Stimulated activated CD4-positive, alpha-beta T cell treated with anti-CD3 and anti-CD28 coated beads, Interleukin-12 subunit alpha, Interleukin-12 subunit beta, amount 100 ng/mL, for 4 hours (primary cell): ENCODE results near the gene SYT2.
"Not testable (repeated sequence)": the region's sequence is repeated elsewhere in the genome, so short reads cannot be mapped to it uniquely, and the experiment has no call there.

Source experiments
- DNase-seq: peaks from one replicate; pipeline ENCODE4 v3.0.0-alpha.2; 2020

SYT2 gene

GRCh38 chr1:202638701-202639305 lies 71.5 kb downstream of the SYT2 start:
- not testable (repeated sequence) for DNase-seq

- no peak for DNase-seq
Observed at GRCh38 chr1:202638019-202638700, 72.1 kb downstream of the SYT2 start.

GRCh38 chr1:202637321-202638018 lies 72.8 kb downstream of the SYT2 start:
- DNase-seq = not testable (repeated sequence)

GRCh38 chr1:202636171-202636570 lies 74.1 kb downstream of the SYT2 start:
- DNase-seq = not testable (repeated sequence)

DNA sequence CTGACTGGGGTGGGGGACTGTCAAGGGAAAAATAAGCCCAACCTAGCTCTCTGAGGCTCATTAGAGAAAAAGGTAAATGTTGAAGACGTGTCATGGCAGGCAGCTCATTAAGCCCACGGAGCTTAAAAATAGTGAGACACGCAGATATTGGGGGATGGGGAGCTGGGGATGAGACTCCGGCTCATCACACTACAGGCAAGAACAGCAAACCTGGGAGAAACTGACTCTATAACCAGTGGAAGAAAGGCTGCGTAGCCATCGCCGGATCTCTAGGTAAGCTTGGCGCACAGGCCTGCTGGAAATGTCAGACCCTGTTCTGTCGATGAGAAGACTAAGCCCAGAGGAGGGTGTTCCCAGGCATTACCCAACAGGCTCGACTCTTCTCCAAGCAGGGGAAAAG lies 78.0 kb downstream of the SYT2 start:
- no peak for DNase-seq

- DNase-seq = no peak
Observed at GRCh38 chr1:202631076-202631923, 79.0 kb downstream of the SYT2 start.

DNA sequence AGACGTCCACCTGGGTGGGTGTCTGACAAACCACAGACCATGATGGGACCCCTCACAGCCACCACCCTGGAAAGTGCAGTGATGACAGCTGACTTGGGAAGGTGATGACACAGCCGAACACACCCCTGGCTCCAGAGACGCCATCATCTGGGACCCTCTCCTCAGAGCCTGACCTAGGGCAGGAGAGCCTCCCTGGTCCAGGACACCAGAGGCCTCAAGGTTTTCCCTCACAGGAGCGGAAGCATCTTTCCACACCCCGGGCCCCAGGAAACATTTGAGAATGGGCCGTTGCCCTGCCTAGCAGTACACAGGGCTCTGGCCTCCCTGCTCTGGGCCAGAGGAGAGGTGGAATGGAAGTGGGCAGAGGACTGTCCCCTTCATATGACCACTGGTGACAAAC lies 79.7 kb downstream of the SYT2 start:
- DNase-seq = no peak

DNA sequence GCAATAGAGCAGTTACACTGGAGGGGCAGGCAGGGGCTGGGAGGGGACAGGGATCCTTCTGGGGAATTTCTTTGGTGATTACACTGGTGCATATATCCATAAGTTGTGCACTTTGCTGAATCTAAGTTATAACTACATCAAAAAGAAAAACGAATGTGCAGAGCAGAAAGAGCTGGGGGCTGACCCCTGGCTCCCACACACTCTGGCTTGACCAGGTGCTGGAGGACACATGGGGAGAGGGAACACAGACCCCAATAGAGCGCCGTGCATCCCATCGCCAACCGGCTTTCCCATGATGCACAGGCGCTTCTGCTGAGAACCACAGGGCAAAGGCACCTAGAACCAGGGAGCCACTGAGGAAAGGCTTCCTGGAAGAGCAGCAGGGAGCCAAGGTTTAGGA lies 80.2 kb downstream of the SYT2 start:
- not testable (repeated sequence) for DNase-seq

- DNase-seq = not testable (repeated sequence)
Observed at GRCh38 chr1:202629257-202629811, 80.9 kb downstream of the SYT2 start.

- no peak for DNase-seq
Observed at GRCh38 chr1:202628646-202629215, 81.5 kb downstream of the SYT2 start.

DNA sequence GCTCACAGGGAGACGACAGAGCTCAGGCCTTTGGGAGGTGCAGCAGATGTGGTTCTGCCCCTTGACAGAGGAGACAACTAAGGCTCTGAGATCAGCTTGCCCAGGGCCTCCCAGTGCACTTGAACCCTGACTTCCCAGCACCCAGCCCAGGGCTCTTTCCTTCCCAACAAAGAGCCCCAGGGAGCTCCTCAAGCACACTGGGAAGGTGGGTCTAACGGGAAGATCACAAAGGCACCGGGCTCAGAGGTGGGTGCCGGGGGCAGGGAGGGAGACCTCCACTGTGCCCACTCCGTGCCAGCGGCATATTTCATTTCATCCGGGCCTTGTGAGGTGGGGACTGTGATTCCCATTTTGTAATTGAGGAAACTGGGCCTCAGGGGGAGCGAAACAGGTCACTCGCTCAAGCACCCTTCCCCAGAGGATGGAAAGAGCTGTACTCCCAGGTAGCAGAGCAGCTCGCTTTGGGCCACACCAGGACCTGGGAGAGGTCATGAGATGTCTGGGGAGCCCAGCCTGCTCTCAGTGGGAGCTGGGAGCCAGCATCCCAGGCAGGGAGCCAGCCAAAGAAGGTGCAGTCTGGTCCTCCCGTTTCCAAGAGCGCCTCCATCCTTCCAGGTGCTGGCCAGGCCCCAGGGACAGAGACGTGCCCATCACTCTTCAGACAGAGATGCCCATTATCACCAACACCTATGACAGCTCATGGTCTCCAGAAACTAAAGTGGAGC lies 82.3 kb downstream of the SYT2 start:
- no peak for DNase-seq

DNA sequence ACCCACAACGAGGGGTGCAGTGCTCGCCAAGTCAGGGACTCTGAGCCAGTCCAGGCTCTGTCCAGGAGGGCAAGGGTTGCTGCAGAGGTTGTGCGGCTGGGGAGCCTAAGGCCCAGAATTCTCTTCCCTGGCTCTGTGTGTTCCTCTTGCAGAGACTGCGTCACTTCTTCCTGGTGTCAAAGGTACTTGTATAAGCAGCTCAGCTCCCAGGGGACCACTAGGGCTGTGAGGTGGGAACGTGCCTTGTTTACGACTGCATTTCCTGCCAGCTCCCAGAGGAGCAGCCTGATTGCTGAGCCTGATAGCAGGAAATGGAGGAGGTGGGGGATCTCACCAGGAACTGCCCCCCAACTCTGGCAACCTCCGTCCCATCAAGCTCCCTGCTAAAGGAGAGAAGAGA lies 83.2 kb downstream of the SYT2 start:
- DNase-seq = not testable (repeated sequence)

GRCh38 chr1:202625416-202626360 lies 84.6 kb downstream of the SYT2 start:
- DNase-seq = peak; percentile 47

GRCh38 chr1:202624781-202625108 lies 85.5 kb downstream of the SYT2 start:
- DNase-seq = no peak

DNA sequence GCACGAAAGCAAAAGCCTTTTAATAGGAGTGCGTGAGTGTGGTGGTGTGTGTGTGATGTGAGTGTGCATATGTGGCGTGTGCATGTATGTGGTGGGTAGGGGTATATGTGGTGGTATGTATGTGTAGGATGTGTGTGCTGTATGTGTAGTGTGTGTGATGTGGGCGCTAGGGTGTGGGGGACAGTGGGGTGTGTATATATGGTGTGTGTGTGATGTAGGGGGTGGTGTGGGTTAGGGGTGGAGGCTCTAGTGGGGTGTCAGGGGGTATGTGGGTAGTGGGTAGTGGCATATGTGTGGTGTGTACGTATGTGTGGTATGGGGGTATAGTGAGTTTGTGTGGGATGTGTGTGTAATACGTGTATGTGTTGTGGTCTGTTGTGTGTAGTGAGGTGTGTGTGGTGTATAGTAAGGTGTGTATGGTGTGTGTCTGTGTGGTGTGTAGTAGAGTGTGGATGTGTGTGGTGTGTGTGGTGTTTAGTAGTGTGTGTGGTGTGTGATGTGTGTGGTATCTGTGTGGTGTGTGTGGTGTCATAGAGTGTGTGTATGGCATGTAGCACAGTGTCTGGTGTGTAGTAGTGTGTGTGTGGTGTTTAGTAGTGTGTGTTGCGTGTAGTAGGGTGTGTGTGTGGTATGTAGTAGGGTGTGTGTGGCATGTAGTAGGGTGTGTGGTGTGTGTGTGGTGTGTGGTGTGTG lies 86.0 kb downstream of the SYT2 start:
- no peak for DNase-seq

- not testable (repeated sequence) for DNase-seq
Observed at GRCh38 chr1:202623476-202623875, 86.8 kb downstream of the SYT2 start.

DNA sequence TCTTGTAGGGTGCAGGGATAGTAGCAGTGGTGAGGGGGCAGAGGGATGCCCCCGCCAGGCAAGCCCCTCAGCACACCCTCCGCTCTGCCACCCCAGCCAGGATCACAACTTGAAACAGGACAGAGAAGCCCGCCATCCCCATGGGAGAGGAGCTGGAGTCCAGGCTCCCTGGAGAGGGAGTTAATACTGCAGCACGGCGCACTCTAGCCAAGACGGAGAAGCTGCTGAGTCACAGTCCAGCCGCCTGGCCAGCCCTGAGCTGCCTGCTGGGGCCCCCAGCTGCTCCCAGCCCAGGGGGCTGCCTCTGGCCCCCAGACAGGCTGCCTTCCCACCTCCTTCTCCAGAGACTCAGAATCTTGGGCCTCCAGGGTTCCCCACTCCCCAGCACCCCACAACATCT lies 87.2 kb downstream of the SYT2 start:
- DNase-seq = no peak

DNA sequence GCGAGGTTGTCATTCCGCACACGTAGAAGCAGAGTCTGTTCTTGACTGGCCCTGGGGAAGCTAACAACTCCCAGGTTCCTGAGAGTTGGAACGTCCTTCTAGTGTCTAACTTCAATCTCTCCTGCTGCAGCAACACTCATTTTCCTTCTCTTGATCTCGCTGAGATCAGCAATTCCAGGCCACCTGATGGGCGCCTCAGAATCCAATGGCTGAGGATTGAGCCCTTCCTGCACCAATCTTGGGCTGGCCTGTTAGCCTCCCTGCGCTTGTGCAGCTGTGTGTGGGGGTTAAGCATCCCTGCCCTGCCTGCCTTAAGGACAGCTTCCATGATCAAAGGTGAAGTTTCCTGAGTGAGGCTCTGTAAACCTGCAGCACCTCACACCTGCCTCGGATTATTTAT lies 87.9 kb downstream of the SYT2 start:
- no peak for DNase-seq

GRCh38 chr1:202621446-202621845 lies 88.8 kb downstream of the SYT2 start:
- DNase-seq = no peak

- not testable (repeated sequence) for DNase-seq
Observed at GRCh38 chr1:202620036-202620435, 90.2 kb downstream of the SYT2 start.
